HS-27A (cell line): ENCODE measurements around the gene ANKRD36C.
A peak's percentile ranks its signal among the peaks of the same experiment; 100 is the strongest.
"Not testable (repeated sequence)": the region's sequence is repeated elsewhere in the genome, so short reads cannot be mapped to it uniquely, and the experiment has no call there.

Source experiments
- DNase-seq: peaks from one replicate; pipeline ENCODE4 v3.0.0-alpha.2; 2012; ENCODE audit warnings: low read depth, missing footprints

The ANKRD36C gene

DNA sequence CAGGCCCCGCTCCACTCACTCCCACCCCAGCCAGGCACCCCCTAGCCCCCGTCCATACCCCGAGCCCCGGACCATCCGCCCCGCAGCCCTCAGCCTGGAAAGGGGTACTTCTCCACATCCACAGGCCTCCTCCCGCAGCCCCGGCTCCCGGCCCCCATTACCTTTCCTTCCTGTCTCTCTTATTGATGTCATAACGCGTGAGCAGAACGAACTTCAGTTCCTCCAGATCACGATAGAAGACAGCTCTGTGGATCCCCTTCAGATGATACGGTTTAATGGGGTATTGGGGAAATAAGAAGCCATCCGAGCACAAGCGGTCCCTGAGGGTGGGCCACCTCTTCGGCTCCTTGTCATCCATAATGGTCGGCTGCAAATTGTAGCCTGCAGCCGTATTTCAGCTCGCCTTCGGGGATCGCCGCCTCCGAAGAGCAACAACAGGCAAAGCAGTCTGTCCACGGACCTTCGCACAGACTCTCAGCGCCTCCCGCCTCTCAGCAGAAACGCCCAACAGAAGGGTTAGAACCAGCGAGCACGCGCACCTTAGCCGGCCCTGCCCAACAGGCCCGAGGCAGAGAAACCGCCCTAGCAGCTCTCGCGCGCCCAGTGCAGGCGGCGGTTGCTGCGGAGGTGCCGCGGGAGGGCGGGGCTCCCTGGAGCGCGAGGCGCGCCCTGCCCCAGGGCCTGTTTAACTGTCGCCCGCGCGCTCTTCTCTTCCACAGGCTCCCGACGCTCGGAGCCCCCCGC lies at the start of gene ANKRD36C:
Gene ANKRD36C (minus strand): TSS at position 474 of the 744 bp plus-strand sequence. CDS start 116 bp downstream, at position 358.
- peak; percentile 29 for DNase-seq

DNA sequence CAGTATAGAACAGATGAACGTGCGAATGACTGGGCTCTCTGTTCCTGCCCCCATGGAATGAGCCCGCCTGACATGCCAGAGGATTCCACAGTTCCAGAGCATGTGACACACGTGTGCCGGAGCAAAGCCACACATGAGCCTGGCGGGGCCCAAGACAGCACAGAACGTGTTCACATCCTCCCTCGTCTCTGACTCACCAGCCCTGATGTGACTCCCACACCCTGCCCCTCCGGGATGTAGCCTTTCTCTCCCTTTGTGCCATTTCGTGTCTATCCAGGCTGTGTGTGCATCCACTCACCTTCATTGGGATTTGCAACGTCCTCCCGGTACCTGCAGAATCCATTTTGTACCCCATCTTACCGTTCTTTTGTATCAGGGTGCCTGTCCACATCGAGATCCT lies 43.9 kb upstream of the ANKRD36C start:
- DNase-seq: not testable (repeated sequence)

DNA sequence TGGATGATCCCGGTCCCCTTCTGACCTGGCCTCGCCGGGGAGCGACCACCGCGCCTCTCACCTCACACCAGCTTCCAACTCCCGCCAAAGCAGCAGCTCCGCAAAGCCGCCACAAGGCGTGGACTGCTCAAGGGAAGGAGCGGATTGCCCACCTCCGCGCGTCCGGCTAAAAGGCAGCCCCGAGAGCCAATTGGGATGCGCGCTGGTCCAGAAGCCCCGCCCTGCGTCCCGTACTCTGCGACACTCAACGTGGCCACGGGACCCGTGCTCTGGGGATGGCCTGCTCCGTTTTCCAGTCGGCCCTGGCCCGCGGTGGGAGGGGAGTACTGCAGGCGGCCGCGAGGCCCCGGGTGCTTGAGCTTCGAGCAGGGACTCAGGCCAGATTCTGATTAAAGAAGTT lies 43.2 kb upstream of the ANKRD36C start, which contains the start of gene GPAT2:
Gene GPAT2 (minus strand): TSS at position 125 of the 400 bp plus-strand sequence. CDS start 2,557 bp downstream, outside the sequence.
- DNase-seq: not testable (repeated sequence)

DNA sequence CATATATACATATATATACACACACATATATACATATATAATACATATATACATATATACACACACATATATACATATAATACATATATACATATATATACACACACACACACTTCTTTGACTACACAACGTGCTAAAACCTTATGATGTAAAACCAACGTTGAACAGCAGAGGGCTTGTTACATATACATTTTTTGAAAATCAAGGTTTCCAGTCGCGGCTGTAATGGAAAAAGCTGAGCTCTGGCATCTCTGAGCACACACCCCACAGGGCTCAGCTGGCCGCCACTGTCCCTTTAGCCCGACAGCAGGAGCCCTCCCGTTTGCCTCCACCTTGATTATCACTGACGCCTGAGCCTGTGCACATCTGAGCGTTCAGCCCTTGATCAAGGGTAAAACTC lies 42.4 kb upstream of the ANKRD36C start:
- DNase-seq: not testable (repeated sequence)

DNA sequence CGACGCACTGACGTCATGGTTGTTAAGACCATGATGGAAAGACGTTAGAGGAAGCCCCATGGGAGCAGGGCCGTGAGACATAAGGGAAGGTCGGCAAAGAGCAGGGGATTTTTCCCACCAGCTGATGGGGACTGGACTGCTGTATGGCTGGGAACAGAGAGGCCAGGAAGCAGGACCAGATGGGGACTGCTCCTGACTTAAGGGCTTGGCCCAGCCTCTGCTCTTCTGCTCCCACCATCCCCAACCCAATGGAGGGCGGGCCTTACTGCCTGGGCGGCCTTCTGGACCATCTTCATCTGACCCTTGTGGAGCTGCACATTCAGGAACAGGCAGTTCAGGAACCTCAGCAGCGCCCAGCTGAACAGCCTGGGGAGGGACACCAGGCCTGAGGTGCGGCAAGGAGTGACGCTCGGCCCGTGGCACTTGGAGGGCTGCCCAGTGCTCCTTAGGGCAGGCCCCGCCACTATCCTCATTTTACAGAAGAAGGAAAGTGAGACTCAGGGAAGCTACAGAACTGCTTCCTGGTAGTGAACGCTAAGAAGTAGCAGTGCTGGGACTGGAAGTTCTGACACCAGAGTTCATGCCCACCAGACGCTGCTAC lies 36.2 kb upstream of the ANKRD36C start:
- DNase-seq: not testable (repeated sequence)

DNA sequence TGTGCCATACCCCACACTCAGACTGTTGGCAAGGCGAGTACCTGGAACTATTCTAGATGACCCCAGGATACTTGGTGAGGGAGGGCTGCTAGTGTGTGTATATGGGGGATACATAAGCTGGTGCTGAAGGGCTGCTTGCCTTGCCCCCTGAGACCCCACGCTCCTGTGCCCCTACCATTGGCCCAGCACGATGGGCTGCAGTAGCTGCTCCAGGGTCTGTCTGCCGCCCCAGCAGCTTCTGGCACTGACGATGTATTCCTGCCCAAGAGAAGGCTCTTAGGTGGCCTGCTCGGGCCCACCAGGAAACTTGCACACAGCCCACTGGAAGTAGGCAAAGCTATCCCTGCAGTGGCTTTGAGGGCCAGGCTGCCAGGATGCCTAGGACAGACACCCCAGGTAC lies 34.1 kb upstream of the ANKRD36C start:
- DNase-seq: not testable (repeated sequence)

DNA sequence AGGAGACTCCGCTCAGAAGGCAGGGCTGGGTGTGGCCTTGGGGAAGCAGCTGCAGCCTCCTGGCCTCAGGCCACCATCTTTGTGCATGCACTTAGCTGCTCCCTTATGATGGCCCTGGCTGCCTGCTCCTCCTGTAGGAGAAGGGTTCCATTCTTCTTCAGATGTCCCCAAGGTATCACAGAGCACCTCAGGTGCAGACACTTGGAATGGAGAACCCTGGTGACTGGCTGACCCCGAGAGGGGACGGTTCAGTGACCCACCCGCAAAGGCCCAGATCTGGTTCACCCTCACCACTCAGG lies 33.5 kb upstream of the ANKRD36C start:
- no peak for DNase-seq

DNA sequence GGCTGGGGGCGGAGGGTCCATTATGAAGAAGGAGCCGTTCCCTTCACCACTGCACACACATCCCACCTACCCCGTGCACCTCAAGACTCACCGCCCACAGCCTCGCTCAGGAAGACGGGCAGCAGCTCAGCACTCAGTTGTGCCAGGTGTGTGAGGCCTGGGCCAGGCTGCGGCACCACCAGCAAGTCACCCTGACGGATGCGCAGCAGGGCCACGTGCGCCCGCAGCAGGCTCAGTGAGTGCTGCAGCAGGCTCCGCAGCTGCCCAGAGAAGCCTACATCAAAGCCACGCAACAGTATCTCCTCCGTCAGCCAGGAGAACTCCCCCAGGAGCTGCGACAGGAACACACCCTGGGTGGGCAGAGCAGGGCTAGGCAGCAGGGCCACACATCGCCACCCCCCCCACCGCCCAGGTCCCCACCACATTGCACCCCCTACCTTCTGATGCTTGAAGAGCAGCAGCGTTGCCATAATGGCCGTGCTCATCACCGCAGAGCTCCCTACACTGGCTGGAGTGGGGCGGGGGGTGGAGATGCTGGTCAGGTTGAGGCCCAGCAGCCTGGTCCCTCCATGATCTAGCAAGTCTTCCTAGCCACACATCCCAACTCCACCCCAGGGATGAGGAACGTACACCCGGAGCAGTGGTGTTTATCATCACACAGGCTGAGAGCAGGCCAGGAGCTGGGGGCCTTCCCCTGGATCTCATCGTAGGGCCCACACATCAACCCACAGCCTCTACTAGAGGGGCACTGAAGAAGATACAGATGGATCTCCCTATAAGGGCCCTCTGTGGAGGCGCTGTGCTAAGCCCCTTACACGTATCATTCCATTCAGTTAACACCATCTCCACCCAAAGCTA lies 32.9 kb upstream of the ANKRD36C start:
- DNase-seq: no peak

DNA sequence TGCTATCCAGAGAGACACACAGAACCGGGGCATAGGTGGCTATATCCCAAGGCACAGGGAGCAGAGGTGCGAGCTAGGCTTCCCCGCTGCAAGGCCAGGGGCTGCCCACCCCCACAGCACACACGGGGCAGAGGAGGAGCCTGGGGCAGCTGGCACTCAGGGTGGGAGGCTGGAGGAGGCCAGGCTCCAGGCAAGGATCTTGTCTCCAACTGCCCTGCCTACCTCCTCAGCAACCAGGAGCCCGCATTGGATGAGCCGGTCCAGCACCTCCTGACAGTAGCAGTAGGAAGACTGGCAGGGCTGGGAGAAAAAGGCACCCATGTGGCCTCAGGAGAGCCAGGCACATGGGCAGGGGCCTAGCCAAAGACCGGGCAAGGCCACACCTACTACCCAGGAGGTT lies 32.1 kb upstream of the ANKRD36C start:
- not testable (repeated sequence) for DNase-seq

DNA sequence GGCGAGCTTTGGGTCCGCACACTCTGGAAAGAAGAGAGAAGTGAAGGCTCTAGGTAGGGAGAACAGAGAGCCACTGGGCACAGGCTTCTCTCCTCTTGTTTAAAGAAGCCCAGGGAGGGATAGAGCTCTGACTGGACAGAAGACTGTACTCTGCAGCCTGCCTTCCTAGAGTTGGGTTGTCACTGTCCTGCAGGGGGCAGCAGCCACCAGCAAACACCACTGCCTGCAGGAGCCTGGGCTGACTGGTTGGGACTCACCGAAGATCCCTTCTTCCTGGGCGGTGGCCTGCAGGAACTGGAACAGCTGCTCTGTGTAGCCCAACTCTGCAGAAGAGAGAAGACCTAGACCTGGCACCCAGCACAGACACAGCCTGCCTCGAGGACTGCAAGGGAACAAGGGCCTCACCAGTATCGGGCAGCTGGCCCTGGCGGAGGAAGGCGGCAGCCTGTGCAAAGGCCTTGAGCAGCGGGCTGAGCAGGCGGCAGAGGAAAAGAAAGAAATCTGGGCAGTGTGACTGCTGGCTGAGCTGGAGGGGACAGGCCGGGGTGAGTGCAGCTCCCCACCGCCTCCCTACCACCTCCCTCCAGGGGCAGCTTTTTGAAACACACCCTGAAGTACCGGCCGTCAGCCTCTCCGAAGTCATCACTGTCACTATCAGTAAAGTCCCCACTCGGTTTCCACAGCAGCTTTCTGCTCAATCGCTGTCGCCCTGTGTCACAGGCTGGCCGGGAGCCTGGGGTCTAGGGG lies 31.2 kb upstream of the ANKRD36C start:
- peak; percentile 20 for DNase-seq

DNA sequence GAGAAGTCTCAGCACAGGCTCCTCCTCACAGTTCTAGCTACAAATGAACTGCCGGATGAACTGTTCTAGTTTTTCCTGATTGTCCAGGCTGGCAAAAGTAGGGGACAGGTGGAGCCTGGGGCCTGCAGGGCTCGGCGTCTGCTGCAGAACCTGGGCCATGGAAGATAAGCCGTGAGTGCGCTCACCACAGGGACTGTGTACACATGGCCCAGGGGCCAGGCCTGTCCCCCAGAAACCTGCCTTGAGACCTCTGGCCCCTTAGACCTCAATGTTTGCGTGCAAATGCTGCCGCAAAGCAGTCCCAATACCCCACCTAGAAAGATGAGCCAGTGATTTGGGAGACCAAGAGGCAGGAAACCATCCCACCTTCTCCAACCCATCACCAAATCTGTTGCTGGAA lies 30.5 kb upstream of the ANKRD36C start:
- DNase-seq: not testable (repeated sequence)

DNA sequence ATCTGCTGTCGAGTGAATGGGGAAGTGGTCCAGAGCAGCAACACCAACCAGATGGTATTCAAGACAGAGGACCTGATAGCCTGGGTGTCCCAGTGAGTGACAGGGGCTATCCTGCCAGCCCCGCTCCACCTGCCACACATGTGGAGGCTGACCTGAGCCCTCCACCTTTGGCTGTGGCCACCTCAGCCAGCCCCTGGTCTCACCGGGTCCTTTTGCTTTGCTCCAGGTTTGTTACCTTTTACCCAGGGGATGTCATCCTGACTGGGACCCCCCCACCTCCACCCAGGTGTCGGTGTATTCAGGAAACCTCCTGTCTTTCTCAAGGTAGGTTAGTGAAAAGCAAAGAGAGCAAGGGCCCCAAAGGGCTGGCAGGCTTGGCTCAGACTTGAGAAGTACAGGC lies 29.5 kb upstream of the ANKRD36C start:
- not testable (repeated sequence) for DNase-seq

DNA sequence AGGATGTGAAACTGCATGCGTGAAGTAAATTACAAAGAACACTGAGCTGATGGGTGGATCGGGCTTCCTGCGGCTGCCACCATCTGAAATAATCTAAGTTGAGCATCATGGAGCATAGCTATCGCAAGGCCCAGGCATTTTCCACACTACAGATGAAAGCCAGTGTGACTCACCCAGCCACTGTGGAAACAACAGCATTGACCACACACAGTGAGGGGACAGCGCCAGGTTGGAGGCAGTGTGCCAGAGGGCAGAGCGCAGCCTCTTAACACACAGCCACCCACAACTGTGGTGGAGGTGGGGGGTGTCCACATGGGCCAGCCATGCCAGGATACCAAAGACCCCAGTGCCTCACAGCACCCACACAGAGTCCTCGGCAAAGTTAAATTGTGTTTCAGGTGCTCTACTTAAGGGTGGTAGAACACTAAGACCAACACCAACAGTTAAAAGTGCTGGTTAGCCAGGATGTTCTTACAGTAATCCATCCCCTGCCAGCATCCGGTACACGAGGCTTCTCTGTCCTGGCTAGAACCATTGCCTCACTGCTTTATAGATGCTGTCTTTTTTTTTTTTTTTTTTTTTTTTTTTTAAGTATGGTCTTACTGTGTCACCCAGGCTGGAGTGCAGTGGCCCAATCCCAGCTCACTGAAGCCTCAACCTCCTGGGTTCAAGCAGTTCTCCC lies 28.4 kb upstream of the ANKRD36C start:
- not testable (repeated sequence) for DNase-seq

DNA sequence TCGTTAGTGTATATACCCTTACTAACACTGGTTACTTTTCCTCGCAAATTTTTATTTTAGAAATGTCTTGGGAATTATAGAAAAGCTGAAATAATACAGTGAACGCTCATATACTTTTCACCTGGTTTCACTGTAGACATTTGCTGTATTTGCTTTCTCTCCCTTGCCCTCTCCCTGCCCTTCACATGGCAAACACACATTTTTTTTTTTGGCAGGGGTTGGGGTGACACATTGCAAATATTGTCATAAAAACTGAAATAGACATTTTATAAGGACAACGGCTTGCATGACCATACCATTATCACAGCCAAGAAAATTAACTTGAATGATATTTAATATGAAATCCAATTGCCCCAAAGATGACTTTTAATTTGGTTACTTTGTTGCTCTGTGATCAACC lies 24.7 kb upstream of the ANKRD36C start:
- DNase-seq: not testable (repeated sequence)

DNA sequence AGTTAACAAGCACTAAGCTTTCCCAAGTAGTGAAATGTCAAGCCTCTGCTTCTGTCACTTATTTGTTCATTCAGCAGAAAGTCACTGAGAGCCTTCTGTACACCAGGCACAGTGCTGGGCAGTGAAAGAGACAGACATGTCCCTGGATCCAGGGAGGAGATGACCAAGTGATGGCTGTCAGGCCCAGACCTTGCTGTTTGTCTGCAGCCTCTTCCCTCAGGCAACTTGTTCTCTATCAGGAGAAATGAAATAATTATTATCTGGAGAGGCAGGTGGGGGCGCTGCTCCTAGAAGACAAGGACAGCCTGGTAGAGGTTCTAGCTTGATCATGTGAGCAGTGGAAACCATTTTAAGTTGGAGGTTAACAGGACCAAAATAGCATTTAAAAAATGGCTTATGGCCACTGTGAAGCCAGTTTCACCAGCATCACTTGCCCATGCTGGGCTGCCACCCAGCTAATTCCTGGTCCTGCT lies 21.2 kb upstream of the ANKRD36C start:
- not testable (repeated sequence) for DNase-seq

DNA sequence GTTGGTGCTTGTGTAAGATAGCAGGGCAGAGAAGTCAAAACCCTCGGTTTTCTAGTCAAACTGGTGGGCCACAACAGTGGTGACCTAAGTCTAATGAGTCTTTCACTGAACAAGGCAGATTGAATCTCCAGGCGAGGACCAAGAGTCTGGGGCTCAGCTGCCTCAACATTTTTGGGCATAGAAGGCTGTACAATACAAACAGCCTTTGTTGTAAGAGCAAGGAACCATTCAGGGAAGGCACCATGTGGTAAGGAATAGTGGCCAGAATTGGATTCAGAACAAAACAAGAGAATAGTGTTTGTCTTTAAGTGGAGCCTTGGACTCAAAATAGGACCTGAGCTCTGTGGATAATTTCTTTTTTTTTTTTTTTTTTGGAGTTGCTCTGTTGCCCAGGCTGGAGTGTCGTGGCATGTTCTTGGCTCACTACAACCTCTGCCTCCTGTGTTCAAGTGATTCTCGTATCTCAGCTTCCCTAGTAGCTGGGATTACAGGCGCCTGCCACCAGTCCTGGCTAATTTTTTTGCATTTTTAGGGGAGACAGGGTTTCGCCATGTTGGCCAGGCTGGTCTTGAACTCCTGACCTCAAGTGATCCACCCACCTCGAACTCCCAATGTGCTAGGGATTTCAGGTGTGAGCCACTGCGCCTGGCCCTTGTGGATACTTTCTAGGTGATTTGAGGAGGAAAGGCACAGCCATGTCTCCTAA lies 20.6 kb upstream of the ANKRD36C start:
- not testable (repeated sequence) for DNase-seq

DNA sequence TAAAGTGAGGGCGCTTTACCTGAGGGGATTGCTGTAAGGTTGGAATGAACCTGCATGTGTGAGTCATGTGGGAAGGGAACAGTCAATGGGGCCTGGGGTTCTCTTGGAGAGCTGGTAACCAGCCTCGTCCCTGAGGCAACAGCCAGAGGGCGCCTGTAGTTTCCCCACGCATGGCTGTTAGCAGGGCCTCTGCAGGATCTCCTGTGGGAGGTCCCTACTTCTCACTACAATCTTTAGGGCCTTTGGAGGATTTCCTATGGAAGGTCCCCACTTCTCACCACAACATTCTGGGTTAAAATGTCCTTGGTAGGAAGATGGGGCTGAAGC lies 19.5 kb upstream of the ANKRD36C start:
- DNase-seq: not testable (repeated sequence)

DNA sequence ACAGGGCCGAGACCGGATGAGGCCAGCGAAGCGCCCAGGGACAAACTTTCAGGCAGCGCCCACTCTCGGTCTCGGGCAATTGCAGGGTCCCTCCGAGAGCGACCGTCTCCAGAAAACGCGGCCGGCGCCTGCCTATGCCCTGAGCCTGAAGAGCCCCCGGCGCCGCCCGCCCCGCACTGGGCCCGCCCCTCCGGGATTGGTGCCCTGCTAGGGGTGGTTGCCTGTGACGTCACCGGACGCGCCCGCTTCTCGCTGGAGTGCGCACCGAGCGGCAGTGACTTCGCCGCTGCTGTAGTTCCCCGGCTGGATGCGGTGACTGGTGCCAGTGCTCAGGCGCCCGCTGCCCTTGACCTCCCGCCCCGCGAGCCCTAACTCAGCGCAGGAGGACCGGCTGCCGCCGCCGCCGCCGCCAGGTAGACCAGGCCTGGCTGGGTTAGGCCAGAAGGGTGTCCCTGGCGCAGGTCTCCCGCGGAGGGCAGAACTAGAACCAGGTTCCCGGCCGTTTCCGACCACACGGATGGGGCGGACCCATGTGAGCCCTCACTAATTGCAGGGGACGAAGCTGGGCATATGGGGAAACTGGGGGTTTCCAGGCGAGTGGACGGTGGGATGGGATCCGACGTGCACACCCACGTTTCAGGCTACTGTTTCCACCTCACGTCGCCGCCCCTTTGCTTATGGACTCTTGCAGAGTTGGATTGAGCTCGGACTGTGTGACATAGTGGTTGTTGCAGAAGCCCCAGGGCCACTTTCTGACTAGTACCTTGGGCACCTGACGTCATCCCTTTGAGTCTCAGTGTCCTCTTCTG lies 18.9 kb upstream of the ANKRD36C start:
- peak; percentile 42 for DNase-seq

DNA sequence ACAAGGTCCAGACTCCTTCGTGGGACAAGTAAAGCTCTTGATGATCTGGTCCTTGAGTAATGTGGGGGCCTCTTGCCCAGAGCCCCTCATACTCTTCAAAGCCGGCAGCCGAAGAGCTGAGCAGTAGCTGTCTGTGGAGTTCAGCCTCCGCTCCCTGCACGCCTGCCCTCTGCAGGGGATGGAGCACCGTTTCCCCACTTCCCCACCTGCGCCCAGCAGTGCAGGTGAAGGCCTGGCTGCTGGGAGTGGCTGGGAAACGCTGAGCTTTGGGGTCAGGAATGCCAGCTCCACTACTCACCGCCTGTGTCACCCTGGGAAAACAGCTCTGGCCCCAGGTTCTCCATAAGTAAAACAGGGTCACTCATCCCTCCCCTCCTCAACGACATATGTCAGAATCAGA lies 18.2 kb upstream of the ANKRD36C start:
- not testable (repeated sequence) for DNase-seq

DNA sequence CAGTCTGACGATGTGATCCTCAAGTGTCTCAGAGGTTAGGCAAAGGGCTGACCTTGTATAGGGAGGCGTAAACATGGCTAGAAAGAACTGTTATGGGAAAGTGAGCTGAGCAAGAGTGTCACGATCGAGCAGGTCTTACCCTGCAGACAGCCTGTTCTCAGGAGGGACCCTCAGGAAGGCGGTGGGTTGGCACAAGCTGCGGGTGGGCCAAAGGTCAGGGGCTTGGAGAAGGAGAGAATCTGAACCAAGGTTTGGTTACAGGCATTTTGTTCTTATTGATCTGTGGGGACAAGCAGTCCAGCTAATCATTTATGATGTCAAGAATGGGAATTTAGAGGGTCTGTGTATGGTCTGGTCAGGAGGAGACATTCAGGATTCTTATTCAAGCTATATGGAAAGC lies 16.4 kb upstream of the ANKRD36C start:
- DNase-seq: not testable (repeated sequence)
